Measurements from ENCODE around the gene EIF5A.
"Not testable (repeated sequence)": the region's sequence is repeated elsewhere in the genome, so short reads cannot be mapped to it uniquely, and the experiment has no call there.

Gene EIF5A

GRCh38 chr17:7332600-7333069 is 25.2 kb downstream of the EIF5A start:
- DNase-seq, result not testable (repeated sequence)

- no peak for DNase-seq
Observed at GRCh38 chr17:7334938-7335538, 27.6 kb downstream of the EIF5A start.

- not testable (repeated sequence) for DNase-seq
Observed at GRCh38 chr17:7335765-7336164, 28.3 kb downstream of the EIF5A start.

GRCh38 chr17:7336240-7337175 is 29.1 kb downstream of the EIF5A start, which contains the start of gene ACAP1:
Gene ACAP1 (plus strand): TSS chr17:7336529. CDS start chr17:7336735, 206 bp downstream.
- no peak for DNase-seq

- not testable (repeated sequence) for DNase-seq
Observed at GRCh38 chr17:7337600-7337999, 30.2 kb downstream of the EIF5A start.

GRCh38 chr17:7340179-7340578 is 32.8 kb downstream of the EIF5A start:
- DNase-seq, result no peak

GRCh38 chr17:7341842-7342241 is 34.4 kb downstream of the EIF5A start:
- no peak for DNase-seq

GRCh38 chr17:7343250-7343649 is 35.8 kb downstream of the EIF5A start:
- no peak for DNase-seq

- DNase-seq, result no peak
Observed at GRCh38 chr17:7346761-7347614, 39.6 kb downstream of the EIF5A start.

GRCh38 chr17:7347630-7348477 is 40.4 kb downstream of the EIF5A start:
- no peak for DNase-seq

- DNase-seq, result no peak
Observed at GRCh38 chr17:7348478-7349242, 41.2 kb downstream of the EIF5A start.

- DNase-seq, result peak; percentile 81
Observed at GRCh38 chr17:7351665-7352502, 44.5 kb downstream of the EIF5A start, which contains the start of gene KCTD11. Gene KCTD11 (plus strand): TSS chr17:7352162.

- DNase-seq, result no peak
Observed at GRCh38 chr17:7352503-7352889, 45.1 kb downstream of the EIF5A start.

- no peak for DNase-seq
Observed at GRCh38 chr17:7352910-7353635, 45.6 kb downstream of the EIF5A start.

- DNase-seq, result peak; percentile 27
Observed at GRCh38 chr17:7354262-7354843, 46.9 kb downstream of the EIF5A start.

- DNase-seq, result no peak
Observed at GRCh38 chr17:7355053-7355452, 47.6 kb downstream of the EIF5A start, which contains the start of gene TMEM95. Gene TMEM95 (plus strand): TSS chr17:7355156. CDS start chr17:7355205, 49 bp downstream.

- no peak for DNase-seq
Observed at GRCh38 chr17:7355573-7355972, 48.1 kb downstream of the EIF5A start.

GRCh38 chr17:7356072-7356549 is 48.7 kb downstream of the EIF5A start:
- DNase-seq, result peak; percentile 93

GRCh38 chr17:7356756-7357155 is 49.3 kb downstream of the EIF5A start:
- no peak for DNase-seq
